ENCODE measurements around the gene PCCA.

Gene PCCA

GRCh38 chr13:100063906-100064305 lies 25.0 kb upstream of the PCCA start:
- H4K8ac ChIP-seq (ENCODE audit: low read depth, low read length) = no peak overlapping the region
- no peak overlapping the region for H3K4me2 ChIP-seq (ENCODE audit: low read length)
- no peak overlapping the region for H2AK5ac ChIP-seq (ENCODE audit: low read length)
- H4K12ac ChIP-seq (ENCODE audit: low read depth, low read length) = no peak overlapping the region
- no peak overlapping the region for H3K4me3 ChIP-seq (ENCODE audit: low read depth, low read length)
- no peak for DNase-seq
- no peak overlapping the region for H3K9ac ChIP-seq (ENCODE audit: low read length)
- no peak overlapping the region for H2BK5ac ChIP-seq (ENCODE audit: low read depth, low read length, poor library complexity)
- no CpG with 5 or more reads among the region's 5 CpGs for WGBS (ENCODE audit: extremely low coverage, insufficient coverage, insufficient read length)
- no peaks in the 10 kb centered on the region for H3K79me2 ChIP-seq (ENCODE audit: control insufficient read depth, insufficient read depth, low read length, poor library complexity)
- no peaks in the 10 kb centered on the region for H3K27me3 ChIP-seq (ENCODE audit: insufficient read depth, low read length)
- H3K79me1 ChIP-seq (ENCODE audit: low read length) = no peaks in the 10 kb centered on the region
- no peaks in the 10 kb centered on the region for H3K36me3 ChIP-seq (ENCODE audit: control insufficient read depth in 1 of 2, insufficient read depth in 2 of 2, low read length in 2 of 2)
- no peak overlapping the region for H2BK12ac ChIP-seq (ENCODE audit: low read length)
- no peak overlapping the region for H2AFZ ChIP-seq (ENCODE audit: insufficient read depth, low read length, poor library complexity)
- H3K23ac ChIP-seq (ENCODE audit: low read length) = no peak overlapping the region
- H2BK120ac ChIP-seq (ENCODE audit: insufficient read depth, low read length, poor library complexity) = no peak overlapping the region
- H3K4me1 ChIP-seq (ENCODE audit: control insufficient read depth in 1 of 2, insufficient read depth in 2 of 2, low read length in 2 of 2) = peaks cover 2% of the 10 kb centered on the region in 2 experiments
- no peak overlapping the region for H3K14ac ChIP-seq (ENCODE audit: low read length)
- H3K4ac ChIP-seq (ENCODE audit: low read depth, low read length) = no peak overlapping the region
- no peak overlapping the region for H3K27ac ChIP-seq (ENCODE audit: low read depth, low read length)
- H3K18ac ChIP-seq (ENCODE audit: low read length) = no peak overlapping the region
- H4K91ac ChIP-seq (ENCODE audit: low read depth, low read length) = no peak overlapping the region
- no peaks in the 10 kb centered on the region for H3K9me3 ChIP-seq (ENCODE audit: insufficient read depth, low read depth, low read length)

GRCh38 chr13:100068133-100068931 lies 20.6 kb upstream of the PCCA start:
- no peaks in the 10 kb centered on the region for H3K36me3 ChIP-seq (ENCODE audit: control insufficient read depth in 1 of 2, insufficient read depth in 2 of 2, low read length in 2 of 2)
- H2BK12ac ChIP-seq (ENCODE audit: low read length) = no peak overlapping the region
- H3K14ac ChIP-seq (ENCODE audit: low read length) = no peak overlapping the region
- no peak overlapping the region for H2BK5ac ChIP-seq (ENCODE audit: low read depth, low read length, poor library complexity)
- no peak overlapping the region for H4K8ac ChIP-seq (ENCODE audit: low read depth, low read length)
- DNase-seq = peak in 1 of 2 donors; percentile 25
- H3K4me2 ChIP-seq (ENCODE audit: low read length) = no peak overlapping the region
- no peaks in the 10 kb centered on the region for H3K27me3 ChIP-seq (ENCODE audit: insufficient read depth, low read length)
- no peak overlapping the region for H3K27ac ChIP-seq (ENCODE audit: low read depth, low read length)
- no peak overlapping the region for H3K4me3 ChIP-seq (ENCODE audit: low read depth, low read length)
- H3K23ac ChIP-seq (ENCODE audit: low read length) = peak overlapping the region; percentile 25
- H4K12ac ChIP-seq (ENCODE audit: low read depth, low read length) = no peak overlapping the region
- no peaks in the 10 kb centered on the region for H3K79me1 ChIP-seq (ENCODE audit: low read length)
- no peak overlapping the region for H3K9ac ChIP-seq (ENCODE audit: low read length)
- H4K91ac ChIP-seq (ENCODE audit: low read depth, low read length) = no peak overlapping the region
- no CpG with 5 or more reads among the region's 3 CpGs for WGBS (ENCODE audit: extremely low coverage, insufficient coverage, insufficient read length)
- no peaks in the 10 kb centered on the region for H3K79me2 ChIP-seq (ENCODE audit: control insufficient read depth, insufficient read depth, low read length, poor library complexity)
- no peak overlapping the region for H3K18ac ChIP-seq (ENCODE audit: low read length)
- H2BK120ac ChIP-seq (ENCODE audit: insufficient read depth, low read length, poor library complexity) = no peak overlapping the region
- no peak overlapping the region for H2AFZ ChIP-seq (ENCODE audit: insufficient read depth, low read length, poor library complexity)
- no peak overlapping the region for H3K4ac ChIP-seq (ENCODE audit: low read depth, low read length)
- H3K9me3 ChIP-seq (ENCODE audit: insufficient read depth, low read depth, low read length) = no peaks in the 10 kb centered on the region
- H3K4me1 ChIP-seq (ENCODE audit: control insufficient read depth in 1 of 2, insufficient read depth in 2 of 2, low read length in 2 of 2) = peaks cover 2% of the 10 kb centered on the region in 2 experiments
- H2AK5ac ChIP-seq (ENCODE audit: low read length) = no peak overlapping the region

GRCh38 chr13:100069278-100069677 lies 19.6 kb upstream of the PCCA start:
- Histone ChIP-seq H2AFZ (ENCODE audit: insufficient read depth, low read length, poor library complexity) (no peak overlapping the region), H3K4me2 (ENCODE audit: low read length) (no peak overlapping the region), H2BK12ac (ENCODE audit: low read length) (no peak overlapping the region), H3K4ac (ENCODE audit: low read depth, low read length) (no peak overlapping the region), H3K23ac (ENCODE audit: low read length) (no peak overlapping the region), H3K14ac (ENCODE audit: low read length) (no peak overlapping the region), H4K12ac (ENCODE audit: low read depth, low read length) (no peak overlapping the region), H3K4me1 (ENCODE audit: control insufficient read depth in 1 of 2, insufficient read depth in 2 of 2, low read length in 2 of 2) (peaks cover 2% of the 10 kb centered on the region in 2 experiments), H3K9me3 (ENCODE audit: insufficient read depth, low read depth, low read length) (no peaks in the 10 kb centered on the region), H3K18ac (ENCODE audit: low read length) (no peak overlapping the region), H3K36me3 (ENCODE audit: control insufficient read depth in 1 of 2, insufficient read depth in 2 of 2, low read length in 2 of 2) (no peaks in the 10 kb centered on the region), H3K79me2 (ENCODE audit: control insufficient read depth, insufficient read depth, low read length, poor library complexity) (no peaks in the 10 kb centered on the region), H3K79me1 (ENCODE audit: low read length) (no peaks in the 10 kb centered on the region), H2BK5ac (ENCODE audit: low read depth, low read length, poor library complexity) (no peak overlapping the region), H4K8ac (ENCODE audit: low read depth, low read length) (no peak overlapping the region), H3K27me3 (ENCODE audit: insufficient read depth, low read length) (no peaks in the 10 kb centered on the region), H3K4me3 (ENCODE audit: low read depth, low read length) (no peak overlapping the region), H2BK120ac (ENCODE audit: insufficient read depth, low read length, poor library complexity) (no peak overlapping the region), H4K91ac (ENCODE audit: low read depth, low read length) (no peak overlapping the region), H2AK5ac (ENCODE audit: low read length) (no peak overlapping the region), H3K27ac (ENCODE audit: low read depth, low read length) (no peak overlapping the region), H3K9ac (ENCODE audit: low read length) (no peak overlapping the region)
- DNase-seq = peak in 1 of 2 donors; percentile 40
- WGBS (ENCODE audit: extremely low coverage, insufficient coverage, insufficient read length) = no CpG with 5 or more reads among the region's 1 CpG

- Histone ChIP-seq H3K18ac (ENCODE audit: low read length) (no peak overlapping the region), H3K4ac (ENCODE audit: low read depth, low read length) (no peak overlapping the region), H3K9ac (ENCODE audit: low read length) (no peak overlapping the region), H3K4me2 (ENCODE audit: low read length) (no peak overlapping the region), H4K12ac (ENCODE audit: low read depth, low read length) (no peak overlapping the region), H2AFZ (ENCODE audit: insufficient read depth, low read length, poor library complexity) (no peak overlapping the region), H3K23ac (ENCODE audit: low read length) (no peak overlapping the region), H3K27ac (ENCODE audit: low read depth, low read length) (no peak overlapping the region), H2BK5ac (ENCODE audit: low read depth, low read length, poor library complexity) (no peak overlapping the region), H3K9me3 (ENCODE audit: insufficient read depth, low read depth, low read length) (no peaks in the 10 kb centered on the region), H4K8ac (ENCODE audit: low read depth, low read length) (no peak overlapping the region), H3K36me3 (ENCODE audit: control insufficient read depth in 1 of 2, insufficient read depth in 2 of 2, low read length in 2 of 2) (no peaks in the 10 kb centered on the region), H3K4me3 (ENCODE audit: low read depth, low read length) (no peak overlapping the region), H3K14ac (ENCODE audit: low read length) (no peak overlapping the region), H2BK12ac (ENCODE audit: low read length) (no peak overlapping the region), H3K79me1 (ENCODE audit: low read length) (no peaks in the 10 kb centered on the region), H2BK120ac (ENCODE audit: insufficient read depth, low read length, poor library complexity) (no peak overlapping the region), H2AK5ac (ENCODE audit: low read length) (no peak overlapping the region), H4K91ac (ENCODE audit: low read depth, low read length) (no peak overlapping the region), H3K79me2 (ENCODE audit: control insufficient read depth, insufficient read depth, low read length, poor library complexity) (no peaks in the 10 kb centered on the region), H3K4me1 (ENCODE audit: control insufficient read depth in 1 of 2, insufficient read depth in 2 of 2, low read length in 2 of 2) (no peaks in the 10 kb centered on the region), H3K27me3 (ENCODE audit: insufficient read depth, low read length) (no peaks in the 10 kb centered on the region)
- no peak for DNase-seq
- WGBS (ENCODE audit: extremely low coverage, insufficient coverage, insufficient read length) = no CpG with 5 or more reads among the region's 10 CpGs
Measured at GRCh38 chr13:100075700-100076587, 12.9 kb upstream of the PCCA start.
